Tibial artery (tissue), 4 donors: ENCODE data around the gene TMEM190.

Experiments used
- DNase-seq, 2 donors: peaks; one replicate each; pipeline ENCODE4 v3.0.0-alpha.2; 2019
- H3K27ac ChIP-seq, 2 donors: fragments of 200-600 bp; sonication (generic) in 1 of 2; 1 replicate in 1 of 2; 2 replicates in 1 of 2; pipeline ENCODE4 v1.5.1; 2018 to 2019; ENCODE audit warnings: mild to moderate bottlenecking in 1 of 2
- H3K27me3 ChIP-seq, 2 donors: fragments of 200-600 bp; sonication (generic) in 1 of 2; one replicate each; pipeline versions ENCODE4 v1.5.1 to v1.6.0; 2016 to 2019
- H3K36me3 ChIP-seq, 3 donors: fragments of 200-600 bp; sonication (generic) in 2 of 3; one replicate each; pipeline ENCODE4 v1.5.1; 2016 to 2019; ENCODE audit warnings: mild to moderate bottlenecking in 2 of 3
- H3K4me1 ChIP-seq, 4 donors: fragments of 200-600 bp; sonication (generic) in 2 of 4; 1 replicate in 3 of 4; 2 replicates in 1 of 4; pipeline ENCODE4 v1.5.1; 2016 to 2019
- H3K4me3 ChIP-seq, 2 donors: fragments of 200-600 bp; sonication (generic) in 1 of 2; 1 replicate in 1 of 2; 2 replicates in 1 of 2; pipeline ENCODE4 v1.5.1; 2018 to 2019; ENCODE audit warnings: mild to moderate bottlenecking in 2 of 2
- H3K9me3 ChIP-seq, 3 donors: fragments of 200-600 bp; sonication (generic) in 1 of 3; one replicate each; pipeline ENCODE4 v1.5.1; 2016 to 2019
- CTCF ChIP-seq, 2 experiments: fragments of 200-600 bp in 1 of 2; fragments of 450-650 bp in 1 of 2; IDR thresholded peaks; one replicate each; pipeline ENCODE4 v1.5.1; 2017 to 2019; ENCODE audit warnings: antibody characterized with exemption in 2 of 2, mild to moderate bottlenecking in 1 of 2, moderate library complexity in 1 of 2
- intact Hi-C: fragments of 100-400 bp; cut with DNase I; formaldehyde crosslinking; loops from one replicate; pipeline ENCODE4 v1.15.0; 2023; ENCODE audit warnings: low total_unique reads

The TMEM190 gene

GRCh38 chr19:55372316-55373081 is 4.1 kb upstream of the TMEM190 start:
- Histone ChIP-seq H3K9me3 (no peaks in the 10 kb centered on the region), H3K27ac (no peak overlapping the region), H3K4me1 (peaks cover 0 to 34% (median 20%) of the 10 kb centered on the region in 4 donors), H3K36me3 (no peaks in the 10 kb centered on the region), H3K27me3 (peaks cover 4 to 99% of the 10 kb centered on the region in 2 donors), H3K4me3 (no peak overlapping the region)
- TF ChIP-seq CTCF (IDR thresholded peaks at IDR 0.05): no peak
- DNase-seq: no peak
- intact Hi-C loops: no loop called here

- no peak overlapping the region for H3K27ac ChIP-seq
- H3K27me3 ChIP-seq: peaks cover 4 to 95% of the 10 kb centered on the region in 2 donors
- no peaks in the 10 kb centered on the region for H3K9me3 ChIP-seq
- H3K36me3 ChIP-seq: no peaks in the 10 kb centered on the region
- no peak for TF ChIP-seq CTCF (IDR thresholded peaks at IDR 0.05)
- peaks cover 0 to 32% (median 20%) of the 10 kb centered on the region in 4 donors for H3K4me1 ChIP-seq
- DNase-seq: no peak
- intact Hi-C loops: no loop called here
- no peak overlapping the region for H3K4me3 ChIP-seq
Observed at GRCh38 chr19:55373306-55373992, 3.2 kb upstream of the TMEM190 start.

GRCh38 chr19:55373993-55374757 is 2.5 kb upstream of the TMEM190 start:
- DNase-seq: no peak
- intact Hi-C loops: no loop called here

GRCh38 chr19:55377356-55378131 is 918 bp downstream of the TMEM190 start:
- Histone ChIP-seq H3K27me3 (peaks cover 4 to 54% of the 10 kb centered on the region in 2 donors), H3K4me1 (peaks cover 0 to 11% (median 6%) of the 10 kb centered on the region in 4 donors), H3K27ac (no peak overlapping the region), H3K9me3 (no peaks in the 10 kb centered on the region), H3K36me3 (no peaks in the 10 kb centered on the region), H3K4me3 (no peak overlapping the region)
- intact Hi-C loops: no loop called here
- no peak for TF ChIP-seq CTCF (IDR thresholded peaks at IDR 0.05)
- DNase-seq: no peak

More at GRCh38 chr19:55373993-55374757, 2.5 kb upstream of the TMEM190 start:
- TF ChIP-seq CTCF (IDR thresholded peaks at IDR 0.05): no peak
- Histone ChIP-seq H3K9me3 (no peaks in the 10 kb centered on the region), H3K27me3 (peaks cover 4 to 87% of the 10 kb centered on the region in 2 donors), H3K36me3 (no peaks in the 10 kb centered on the region), H3K27ac (no peak overlapping the region), H3K4me3 (no peak overlapping the region), H3K4me1 (peaks cover 0 to 25% (median 17%) of the 10 kb centered on the region in 4 donors)

GRCh38 chr19:55379174-55379573 is 2.5 kb downstream of the TMEM190 start:
- peaks cover 4 to 37% of the 10 kb centered on the region in 2 donors for H3K27me3 ChIP-seq
- no peaks in the 10 kb centered on the region for H3K9me3 ChIP-seq
- no peak overlapping the region for H3K4me3 ChIP-seq
- H3K27ac ChIP-seq: no peak overlapping the region
- intact Hi-C loops: no loop called here
- no peak for DNase-seq
- peaks cover 0 to 12% (median 11%) of the 10 kb centered on the region in 4 donors for H3K4me1 ChIP-seq
- H3K36me3 ChIP-seq: no peaks in the 10 kb centered on the region
- TF ChIP-seq CTCF (IDR thresholded peaks at IDR 0.05): no peak
